Measurements from ENCODE around the gene OR6C76. TPM values are rescaled to one million over a fixed set of nuclear protein-coding genes. Genes with fewer than 3 reads are reported as not detected.
"Not testable (repeated sequence)": the region's sequence is repeated elsewhere in the genome, so short reads cannot be mapped to it uniquely, and the experiment has no call there.

OR6C76 gene
- total RNA-seq, 4 donors from 2014 or later, result not detected

DNA sequence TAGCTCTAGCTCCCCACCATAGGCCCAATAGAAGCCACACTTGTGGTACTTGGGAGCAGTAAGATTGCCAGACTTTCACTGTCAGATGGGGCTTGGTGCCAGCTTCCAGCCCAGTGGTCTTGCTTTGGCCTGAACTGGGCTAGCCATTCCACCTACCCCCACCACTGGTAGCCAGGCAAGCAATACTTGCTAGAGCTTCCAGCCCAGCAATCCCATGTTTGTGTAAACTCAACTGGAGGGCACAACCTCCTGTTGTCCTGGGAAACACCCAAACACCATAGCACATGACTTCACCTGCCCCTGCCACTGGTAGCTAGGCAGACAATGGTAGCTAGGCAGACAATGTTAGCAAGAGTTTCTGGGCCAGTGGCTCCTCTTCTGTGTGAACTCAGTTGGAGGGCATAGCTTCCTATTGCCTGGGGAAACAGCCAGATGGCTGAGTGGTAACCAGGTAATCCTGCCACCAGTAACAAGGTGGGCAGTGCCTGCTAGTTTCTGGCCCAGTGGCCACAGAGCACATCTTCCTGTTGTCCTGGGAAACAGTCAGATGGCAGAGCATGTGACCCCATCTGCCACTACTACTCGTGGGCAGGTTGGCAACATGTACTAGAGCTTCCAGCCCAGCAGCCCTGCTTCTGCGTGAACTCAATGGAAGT lies 5.6 kb upstream of the OR6C76 start:
- no peaks in the 10 kb centered on the region for H3K9me3 ChIP-seq
- H3K27me3 ChIP-seq, result peaks cover 0 to 8% (median 0%) of the 10 kb centered on the region in 4 donors
- no peaks in the 10 kb centered on the region for H3K4me1 ChIP-seq
- DNase-seq (ENCODE audit: extremely low spot score), result no peak
- intact Hi-C loops (cut with DNase I), result no loop called here
- TF ChIP-seq EP300 (IDR thresholded peaks at IDR 0.05) (no peak), POLR2A (IDR thresholded peaks at IDR 0.05; ENCODE audit: low read depth) (no peak), CTCF (IDR thresholded peaks at IDR 0.05) (no peak), POLR2AphosphoS5 (IDR thresholded peaks at IDR 0.05) (no peak)
- no peak overlapping the region for H3K27ac ChIP-seq (replicated peaks in 1 of 4)
- H3K4me3 ChIP-seq, result no peak overlapping the region
- 68% methylated on average over 2 of the region's 2 CpGs for WGBS
- no peaks in the 10 kb centered on the region for H3K36me3 ChIP-seq

DNA sequence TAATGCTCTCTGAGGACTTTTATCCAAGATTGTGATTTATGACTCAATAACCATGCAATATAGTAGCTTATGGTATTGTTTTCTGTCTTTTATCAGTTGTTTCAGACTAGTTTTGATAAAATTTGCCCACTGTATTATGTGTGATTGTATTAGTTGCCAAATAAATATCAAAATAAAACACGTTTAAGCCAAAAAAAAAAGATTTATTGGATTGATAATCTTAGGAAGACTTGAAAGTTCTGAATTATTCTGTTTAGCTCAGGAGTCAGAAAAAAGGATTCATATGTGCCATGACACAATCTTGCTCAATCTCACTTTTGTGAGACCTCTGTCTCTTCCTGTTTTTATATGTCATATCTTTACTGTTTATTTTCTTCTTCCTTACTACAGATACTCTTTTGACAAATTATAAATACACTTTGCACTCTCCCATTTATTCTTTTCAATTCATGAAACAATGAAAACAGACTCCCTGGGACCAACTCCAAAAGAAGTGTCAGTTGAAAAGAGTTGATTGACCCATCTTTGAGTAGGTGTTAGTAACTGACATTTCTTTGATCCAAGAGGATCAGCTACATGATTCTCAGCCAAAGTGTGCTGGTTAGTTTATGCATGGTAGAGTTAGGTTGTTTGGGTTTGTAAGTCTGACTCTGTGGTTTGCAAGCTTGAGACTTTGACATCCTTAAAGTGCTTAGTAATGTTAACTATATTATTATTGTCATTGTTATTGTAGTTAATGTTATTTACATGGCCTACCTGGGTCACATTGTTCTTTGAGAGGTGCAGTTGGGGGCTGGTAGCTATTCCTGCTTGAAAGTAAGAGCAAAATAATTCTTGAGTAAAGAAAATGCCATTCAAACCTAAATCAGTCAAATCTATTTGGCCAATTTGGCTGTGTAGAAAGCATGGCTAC lies 2.5 kb downstream of the OR6C76 start:
- H3K27me3 ChIP-seq, result no peaks in the 10 kb centered on the region
- no peak for DNase-seq (ENCODE audit: extremely low spot score)
- intact Hi-C loops (cut with DNase I), result no loop called here
- no peak overlapping the region for H3K27ac ChIP-seq (replicated peaks in 1 of 4)
- no peak overlapping the region for H3K4me3 ChIP-seq
- H3K36me3 ChIP-seq, result no peaks in the 10 kb centered on the region
- H3K4me1 ChIP-seq, result peaks cover 0 to 6% (median 0%) of the 10 kb centered on the region in 4 donors
- TF ChIP-seq POLR2A (IDR thresholded peaks at IDR 0.05; ENCODE audit: low read depth) (no peak), EP300 (IDR thresholded peaks at IDR 0.05) (no peak), CTCF (IDR thresholded peaks at IDR 0.05) (no peak), POLR2AphosphoS5 (IDR thresholded peaks at IDR 0.05) (no peak)
- H3K9me3 ChIP-seq, result no peaks in the 10 kb centered on the region
- WGBS, result 14% methylated on average over 1 of the region's 1 CpG

DNA sequence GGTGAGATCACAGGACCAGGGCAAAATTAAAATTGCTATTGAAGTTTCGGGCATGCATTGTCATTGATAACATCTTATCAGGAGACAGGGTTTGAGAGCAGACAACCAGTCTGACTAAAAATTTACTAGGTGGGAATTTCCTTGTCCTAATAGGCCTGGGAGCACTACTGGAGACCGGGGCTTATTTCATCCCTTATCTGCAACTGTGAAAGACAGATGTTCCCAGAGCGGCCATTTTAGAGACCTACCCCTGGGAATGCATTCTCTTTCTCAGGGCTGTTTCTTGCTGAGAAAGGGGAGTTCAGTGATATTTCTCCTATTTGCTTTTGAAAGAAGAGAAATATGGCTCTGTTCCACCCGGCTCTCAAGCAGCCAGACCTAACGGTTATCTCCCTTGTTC lies 15.2 kb downstream of the OR6C76 start:
- H3K4me1 ChIP-seq; intact Hi-C loops (cut with DNase I); DNase-seq (ENCODE audit: extremely low spot score); H3K27me3 ChIP-seq; H3K4me3 ChIP-seq; H3K36me3 ChIP-seq; H3K9me3 ChIP-seq; H3K27ac ChIP-seq (replicated peaks in 1 of 4): not testable (repeated sequence)
- WGBS, result 76% methylated on average over 5 of the region's 5 CpGs

DNA sequence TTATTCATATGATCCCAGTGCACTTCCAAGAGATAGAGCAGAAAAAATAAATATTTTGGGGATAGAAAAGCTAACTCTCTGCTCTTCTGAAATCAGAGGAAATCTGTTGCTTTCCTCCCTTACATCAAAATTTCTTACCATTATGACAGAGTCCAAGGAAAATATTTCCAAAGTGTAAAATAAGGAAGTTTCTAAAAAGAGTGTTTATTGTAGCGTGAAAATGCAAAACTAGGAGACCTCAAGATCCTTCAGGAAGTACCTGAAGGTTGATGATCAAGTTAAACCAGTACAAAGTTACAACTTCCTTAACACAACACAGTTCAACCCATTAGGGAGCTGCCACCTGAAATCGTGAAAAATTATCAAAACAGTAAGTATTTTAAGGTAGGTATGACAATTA lies 17.7 kb downstream of the OR6C76 start, which contains the start of gene OR6C2:
Gene OR6C2 (plus strand): TSS at position 301 of the 400 bp plus-strand sequence. CDS start 8,138 bp downstream, outside the sequence.
- Histone ChIP-seq H3K27ac (replicated peaks in 1 of 4) (no peak within 1 kb of the TSS), H3K4me1 (no peaks in the 10 kb centered on the region), H3K36me3 (no peaks in the 10 kb centered on the region), H3K9me3 (peaks cover 0 to 6% (median 0%) of the 10 kb centered on the region in 4 donors), H3K27me3 (no peaks in the 10 kb centered on the region), H3K4me3 (no peak within 1 kb of the TSS)
- DNase-seq (ENCODE audit: extremely low spot score), result no peak
- intact Hi-C loops (cut with DNase I), result no loop called here
- WGBS, result 61% methylated on average over 2 of the region's 2 CpGs
- TF ChIP-seq POLR2A (IDR thresholded peaks at IDR 0.05; ENCODE audit: low read depth), result no peak
- TF ChIP-seq POLR2AphosphoS5 (IDR thresholded peaks at IDR 0.05), result no peak
- TF ChIP-seq EP300 (IDR thresholded peaks at IDR 0.05), result no peak
- TF ChIP-seq CTCF (IDR thresholded peaks at IDR 0.05), result no peak

- Histone ChIP-seq H3K36me3 (no peaks in the 10 kb centered on the region), H3K4me1 (no peaks in the 10 kb centered on the region), H3K4me3 (no peak overlapping the region), H3K9me3 (peaks cover 0 to 6% (median 0%) of the 10 kb centered on the region in 4 donors), H3K27ac (replicated peaks in 1 of 4) (no peak overlapping the region), H3K27me3 (no peaks in the 10 kb centered on the region)
- no peak for DNase-seq (ENCODE audit: extremely low spot score)
- 94% methylated on average over 1 of the region's 1 CpG for WGBS
- TF ChIP-seq POLR2AphosphoS5 (IDR thresholded peaks at IDR 0.05) (no peak), CTCF (IDR thresholded peaks at IDR 0.05) (no peak), POLR2A (IDR thresholded peaks at IDR 0.05; ENCODE audit: low read depth) (no peak), EP300 (IDR thresholded peaks at IDR 0.05) (no peak)
- intact Hi-C loops (cut with DNase I), result no loop called here
Observed at GRCh38 chr12:55445357-55445756, 19.3 kb downstream of the OR6C76 start.

All from esophagus muscularis mucosa (tissue), 4 donors.